NB4 (cell line): Measurements from ENCODE around the gene TFPI.
A peak's percentile ranks its signal among the peaks of the same experiment; 100 is the strongest.

ENCODE experiments used
- DNase-seq: peaks from one replicate; pipeline ENCODE4 v3.0.0; 2010; ENCODE audit warnings: low read depth
- H3K4me3 ChIP-seq: one replicate; pipeline ENCODE4 v1.5.1; 2011; ENCODE audit warnings: mild to moderate bottlenecking, low read depth, low read length, moderate library complexity
- MYC ChIP-seq: IDR thresholded peaks from 2 replicates; pipeline ENCODE4 v1.6.1; 2011; ENCODE audit warnings: low read depth, low read length
- POLR2A ChIP-seq: IDR thresholded peaks from 2 replicates; pipeline ENCODE4 v1.6.1; 2011; ENCODE audit warnings: mild to moderate bottlenecking; ENCODE audit not compliant: insufficient read length; ENCODE audit errors: extremely low read depth
- TF ChIP-seq, protein P1 (sequence below): IDR thresholded peaks from one replicate; pipeline ENCODE4 v1.5.1; 2012; ENCODE audit warnings: low read depth, low read length
- TF ChIP-seq, protein P2 (sequence below): IDR thresholded peaks from 2 replicates; pipeline ENCODE4 v1.6.1; 2011; ENCODE audit warnings: low read depth, low read length

Gene TFPI

DNA sequence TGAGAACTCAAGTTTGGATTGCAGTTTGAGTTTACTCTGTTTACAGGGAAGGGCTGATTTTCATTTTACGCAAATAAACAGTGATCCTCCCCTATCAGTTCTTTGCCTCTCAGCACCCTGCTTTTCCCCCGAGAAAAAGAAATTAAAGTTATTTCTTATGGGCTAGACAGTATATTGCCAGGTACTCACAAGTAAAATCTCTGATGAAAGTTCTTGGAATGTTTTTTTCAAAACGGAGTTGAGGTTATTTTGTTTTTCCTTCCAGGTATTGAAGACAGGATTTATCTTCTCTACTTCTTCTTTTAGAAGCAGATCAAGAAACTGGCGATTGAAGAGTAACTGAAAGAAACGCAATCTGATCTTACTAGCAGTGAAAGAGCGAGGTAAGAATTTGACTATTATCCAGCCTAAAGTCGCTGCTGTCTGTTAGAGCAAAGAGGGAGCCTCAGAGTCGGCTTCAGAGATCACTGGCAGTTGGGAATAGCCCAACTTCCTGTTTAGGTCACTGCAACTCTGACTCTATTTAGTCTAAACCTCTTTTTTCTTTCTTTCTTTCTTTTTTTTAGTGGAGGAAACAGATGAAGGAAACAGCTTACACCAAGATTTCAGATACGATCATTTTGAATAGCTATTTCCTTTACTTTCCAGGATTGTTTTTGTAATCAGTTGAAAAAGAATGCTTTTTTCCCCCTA lies at the start of gene TFPI:
TSS of gene TFPI (minus strand) at position 425 of the 693 bp plus-strand sequence. CDS start 50,667 bp downstream, outside the sequence.
- peak; percentile 49 for DNase-seq
- TF ChIP-seq, protein P1, sequence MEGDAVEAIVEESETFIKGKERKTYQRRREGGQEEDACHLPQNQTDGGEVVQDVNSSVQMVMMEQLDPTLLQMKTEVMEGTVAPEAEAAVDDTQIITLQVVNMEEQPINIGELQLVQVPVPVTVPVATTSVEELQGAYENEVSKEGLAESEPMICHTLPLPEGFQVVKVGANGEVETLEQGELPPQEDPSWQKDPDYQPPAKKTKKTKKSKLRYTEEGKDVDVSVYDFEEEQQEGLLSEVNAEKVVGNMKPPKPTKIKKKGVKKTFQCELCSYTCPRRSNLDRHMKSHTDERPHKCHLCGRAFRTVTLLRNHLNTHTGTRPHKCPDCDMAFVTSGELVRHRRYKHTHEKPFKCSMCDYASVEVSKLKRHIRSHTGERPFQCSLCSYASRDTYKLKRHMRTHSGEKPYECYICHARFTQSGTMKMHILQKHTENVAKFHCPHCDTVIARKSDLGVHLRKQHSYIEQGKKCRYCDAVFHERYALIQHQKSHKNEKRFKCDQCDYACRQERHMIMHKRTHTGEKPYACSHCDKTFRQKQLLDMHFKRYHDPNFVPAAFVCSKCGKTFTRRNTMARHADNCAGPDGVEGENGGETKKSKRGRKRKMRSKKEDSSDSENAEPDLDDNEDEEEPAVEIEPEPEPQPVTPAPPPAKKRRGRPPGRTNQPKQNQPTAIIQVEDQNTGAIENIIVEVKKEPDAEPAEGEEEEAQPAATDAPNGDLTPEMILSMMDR = no peak
- TF ChIP-seq, protein P2, sequence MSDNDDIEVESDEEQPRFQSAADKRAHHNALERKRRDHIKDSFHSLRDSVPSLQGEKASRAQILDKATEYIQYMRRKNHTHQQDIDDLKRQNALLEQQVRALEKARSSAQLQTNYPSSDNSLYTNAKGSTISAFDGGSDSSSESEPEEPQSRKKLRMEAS = no peak
- TF ChIP-seq MYC (no peak), POLR2A (peak; percentile 16)
- H3K4me3 ChIP-seq = peak within 1 kb of the TSS; percentile 6

- no peak for DNase-seq
- TF ChIP-seq, protein P2 = no peak
- TF ChIP-seq MYC = no peak
- TF ChIP-seq, protein P1 = no peak
- TF ChIP-seq POLR2A = no peak
- H3K4me3 ChIP-seq = no peak overlapping the region
Measured at GRCh38 chr2:187594801-187595200, 40.6 kb upstream of the TFPI start.

DNA sequence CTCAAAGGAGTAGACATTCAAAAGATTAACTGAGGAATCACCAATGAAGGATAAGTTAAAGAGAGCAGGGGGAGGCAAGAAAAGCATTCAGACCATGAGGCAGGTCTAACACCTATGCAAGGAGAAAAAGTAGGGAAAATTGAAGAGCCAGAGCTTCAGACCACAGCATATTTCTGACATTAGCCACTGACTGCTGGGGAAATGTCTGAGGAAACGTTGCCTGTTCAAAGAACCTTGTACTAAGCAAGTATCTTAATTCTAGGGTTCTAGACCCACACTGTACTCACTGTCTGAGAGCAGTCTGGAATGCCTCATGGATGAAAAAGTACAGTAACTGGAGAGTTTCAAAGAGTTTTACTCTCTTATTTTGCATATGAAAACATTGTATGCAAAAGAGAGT lies 39.5 kb upstream of the TFPI start:
- TF ChIP-seq MYC = no peak
- TF ChIP-seq, protein P1 = no peak
- DNase-seq = no peak
- H3K4me3 ChIP-seq = no peak overlapping the region

DNA sequence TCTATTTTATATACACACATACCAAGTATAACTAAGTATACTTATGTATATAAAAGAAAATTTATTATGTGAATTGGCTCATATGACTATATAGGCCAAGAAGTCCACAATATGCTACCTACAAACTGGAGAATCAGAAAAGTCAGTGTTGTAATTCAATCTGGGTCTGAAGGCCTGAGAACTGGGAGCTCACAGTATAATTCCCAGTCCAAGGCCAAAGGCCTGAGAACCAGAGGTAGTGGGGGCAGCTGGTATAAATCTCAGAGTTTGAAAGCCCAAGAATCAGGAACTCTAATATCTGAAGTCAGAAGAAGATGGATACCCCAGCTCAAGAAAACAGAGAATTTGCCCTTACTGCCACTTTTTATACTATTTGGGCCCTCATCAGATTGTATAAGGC lies 38.9 kb upstream of the TFPI start:
- TF ChIP-seq, protein P2 = no peak
- TF ChIP-seq MYC (no peak), POLR2A (no peak)
- TF ChIP-seq, protein P1 = no peak
- no peak overlapping the region for H3K4me3 ChIP-seq
- DNase-seq = no peak

DNA sequence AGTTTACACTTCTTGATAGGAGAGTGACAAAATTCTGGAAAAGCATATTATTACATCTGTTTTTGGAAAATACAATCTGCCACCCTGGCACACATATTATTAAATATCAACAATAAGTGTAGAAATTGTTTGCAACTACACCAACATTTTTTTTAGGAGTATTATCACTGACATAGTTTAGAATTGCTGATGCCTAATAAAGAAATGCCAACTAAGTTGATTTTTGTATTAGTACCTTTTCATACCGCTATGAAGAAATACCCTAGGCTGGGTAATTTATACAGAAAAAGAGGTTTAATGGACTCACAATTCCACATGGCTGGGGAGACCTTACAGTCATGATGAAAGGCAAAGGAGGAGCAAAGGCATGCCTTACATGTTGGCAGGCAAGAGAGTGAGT lies 35.9 kb upstream of the TFPI start:
- no peak overlapping the region for H3K4me3 ChIP-seq
- DNase-seq = no peak
- TF ChIP-seq MYC (no peak), POLR2A (no peak)
- TF ChIP-seq, protein P1 = no peak

GRCh38 chr2:187586011-187586641 lies 31.9 kb upstream of the TFPI start:
- H3K4me3 ChIP-seq = no peak overlapping the region
- TF ChIP-seq, protein P2 = no peak
- TF ChIP-seq MYC (no peak), POLR2A (no peak)
- TF ChIP-seq, protein P1 = no peak
- DNase-seq = peak; percentile 87
